Neural cell (in vitro differentiated cells): ENCODE results near the gene CRMP1. TPM values are rescaled to one million over a fixed set of nuclear protein-coding genes. Genes with fewer than 3 reads are reported as not detected.

Experiments
- H2AFZ ChIP-seq: fragments of 200-600, 300-800 bp; sonication (generic), shearing (Covaris generic); 2 replicates; pipeline ENCODE4 v1.6.0; 2014; ENCODE audit warnings: low read depth, mild to moderate bottlenecking, antibody characterized with exemption, low read length, moderate library complexity
- H3F3A ChIP-seq: fragments of 200-600 bp; shearing (Covaris generic); 2 replicates; pipeline ENCODE4 v1.6.1; 2016; ENCODE audit warnings: mild to moderate bottlenecking, moderate library complexity, mixed read lengths, antibody characterized with exemption, low read length; ENCODE audit not compliant: insufficient read depth, poor library complexity, severe bottlenecking
- H3K27ac ChIP-seq: fragments of 200-600, 300-800 bp; sonication (generic), shearing (Covaris generic); 2 replicates; pipeline ENCODE4 v1.5.1; 2014; ENCODE audit warnings: mild to moderate bottlenecking, low read length, moderate library complexity
- H3K27me3 ChIP-seq: fragments of 300-800, 200-600 bp; sonication (generic), shearing (Covaris generic); 2 replicates; pipeline ENCODE4 v1.6.0; 2014; ENCODE audit warnings: mild to moderate bottlenecking, low read depth, low read length, moderate library complexity; ENCODE audit not compliant: insufficient read depth
- H3K36me3 ChIP-seq: fragments of 300-800, 200-600 bp; sonication (generic), shearing (Covaris generic); 2 replicates; pipeline ENCODE4 v1.5.1; 2014; ENCODE audit warnings: mild to moderate bottlenecking, antibody characterized with exemption, low read length, moderate library complexity; ENCODE audit not compliant: insufficient read depth
- H3K4me2 ChIP-seq: fragments of 300-800, 200-600 bp; sonication (generic), shearing (Covaris generic); 2 replicates; pipeline ENCODE4 v1.6.0; 2014; ENCODE audit warnings: mild to moderate bottlenecking, low read length
- H3K4me3 ChIP-seq: fragments of 300-800, 200-600 bp; sonication (generic), shearing (Covaris generic); 2 replicates; pipeline ENCODE4 v1.5.1; 2014; ENCODE audit warnings: mild to moderate bottlenecking, low read length, moderate library complexity
- H3K79me2 ChIP-seq: fragments of 200-600 bp; shearing (Covaris generic); replicated peaks from 2 replicates; pipeline ENCODE4 v1.6.0; 2014; ENCODE audit warnings: mild to moderate bottlenecking, low read length, moderate library complexity; ENCODE audit not compliant: insufficient read depth
- H3K9ac ChIP-seq: fragments of 300-800, 200-600 bp; sonication (generic), shearing (Covaris generic); 2 replicates; pipeline ENCODE4 v1.6.1; 2016; ENCODE audit warnings: mild to moderate bottlenecking, low read length, mixed read lengths
- H3K9me2 ChIP-seq: fragments of 200-600 bp; shearing (Covaris generic); 2 replicates; pipeline ENCODE4 v1.6.1; 2016; ENCODE audit warnings: mild to moderate bottlenecking, low read length, mixed read lengths; ENCODE audit not compliant: insufficient read depth
- H3K9me3 ChIP-seq: fragments of 200-600, 300-800 bp; sonication (generic), shearing (Covaris generic); 2 replicates; pipeline ENCODE4 v1.6.1; 2016; ENCODE audit warnings: mild to moderate bottlenecking, mixed run types, low read length, moderate library complexity, mixed read lengths
- H4K20me1 ChIP-seq: fragments of 200-600 bp; shearing (Covaris generic); 2 replicates; pipeline ENCODE4 v1.6.1; 2016; ENCODE audit warnings: mild to moderate bottlenecking, mixed run types; ENCODE audit not compliant: insufficient read depth
- EP300 ChIP-seq: fragments of 450-650 bp; conservative IDR thresholded peaks from 2 replicates; pipeline ENCODE4 v1.6.1; 2014; ENCODE audit warnings: antibody characterized with exemption, mild to moderate bottlenecking, moderate library complexity; ENCODE audit not compliant: poor library complexity, severe bottlenecking
- EZH2 ChIP-seq: fragments of 200-600, 300-800 bp; shearing (Covaris generic), sonication (generic); IDR thresholded peaks from 2 replicates; pipeline ENCODE4 v1.6.1; 2014; ENCODE audit warnings: antibody characterized with exemption, low read length, borderline replicate concordance, mild to moderate bottlenecking; ENCODE audit not compliant: insufficient read depth, poor library complexity, severe bottlenecking
- MXI1 ChIP-seq: fragments of 450-650 bp; conservative IDR thresholded peaks from 2 replicates; pipeline ENCODE4 v1.6.1; 2014; ENCODE audit warnings: antibody characterized with exemption, mild to moderate bottlenecking; ENCODE audit not compliant: poor library complexity, severe bottlenecking
- POLR2AphosphoS5 ChIP-seq: IDR thresholded peaks from 2 replicates; pipeline ENCODE4 v1.6.1; 2012
- RAD21 ChIP-seq: fragments of 450-650 bp; conservative IDR thresholded peaks from 2 replicates; pipeline ENCODE4 v1.6.1; 2014; ENCODE audit warnings: antibody characterized with exemption, mild to moderate bottlenecking, moderate library complexity
- SMC3 ChIP-seq: fragments of 450-650 bp; conservative IDR thresholded peaks from 2 replicates; pipeline ENCODE4 v1.6.1; 2014; ENCODE audit warnings: antibody characterized with exemption, mild to moderate bottlenecking, moderate library complexity; ENCODE audit not compliant: poor library complexity
- TAF1 ChIP-seq: IDR thresholded peaks from 2 replicates; pipeline ENCODE4 v1.6.1; 2012; ENCODE audit warnings: low read depth
- polyA plus RNA-seq: library from polyadenylated mRNA; depleted of rRNA; stranded (reverse); fragments of >200 nt; gene quantifications from 2 replicates; pipeline ENCODE4 v1.2.3, GENCODE V29; 2014
- TF ChIP-seq, protein P1 (sequence below): fragments of 450-650 bp; IDR thresholded peaks from 2 replicates; pipeline ENCODE4 v1.5.1; 2014; ENCODE audit warnings: antibody characterized with exemption, mild to moderate bottlenecking, moderate library complexity; ENCODE audit not compliant: poor library complexity, severe bottlenecking
- TF ChIP-seq, protein P2 (sequence below): IDR thresholded peaks from 2 replicates; pipeline ENCODE4 v1.6.1; 2012; ENCODE audit warnings: borderline replicate concordance

Gene CRMP1
- polyA plus RNA-seq, 1 donor from 2014 or later: 642 TPM

DNA sequence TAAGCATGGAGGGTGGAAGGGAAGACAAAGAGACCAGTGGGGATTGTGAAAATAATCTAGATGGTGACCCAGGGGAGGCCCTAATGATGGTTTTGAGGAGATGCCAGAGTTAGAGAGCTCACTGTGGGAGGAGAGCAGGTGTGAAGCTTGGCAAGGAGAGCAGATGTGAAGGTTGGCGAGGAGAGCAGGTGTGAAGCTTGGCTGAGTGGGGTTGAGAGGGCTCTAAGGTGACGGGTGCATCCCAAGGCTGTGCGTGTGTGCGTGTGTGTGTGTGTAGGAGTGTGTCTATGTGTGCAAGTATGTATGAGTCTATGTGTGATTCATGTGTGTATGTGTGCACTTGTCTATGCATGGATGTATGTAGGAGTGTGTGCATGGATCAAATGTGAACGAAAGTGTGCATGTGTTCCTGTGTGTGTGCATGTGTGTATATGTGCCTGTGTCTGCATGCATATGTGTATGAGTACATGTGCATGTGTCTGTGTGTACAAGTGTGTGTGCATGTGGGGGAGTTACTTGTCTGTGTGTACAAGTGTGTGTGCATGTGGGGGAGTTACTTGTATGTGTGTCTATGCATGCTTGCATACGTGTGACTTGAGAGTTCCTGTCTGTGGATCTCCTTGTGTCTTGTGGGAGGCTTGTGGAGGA is 109.9 kb downstream of the CRMP1 start:
- Histone ChIP-seq H3F3A (no peaks in the 10 kb centered on the region), H2AFZ (no peak overlapping the region), H3K27me3 (no peaks in the 10 kb centered on the region), H4K20me1 (no peaks in the 10 kb centered on the region), H3K27ac (no peak overlapping the region), H3K9ac (no peak overlapping the region), H3K79me2 (no peaks in the 10 kb centered on the region), H3K36me3 (no peaks in the 10 kb centered on the region), H3K9me2 (no peaks in the 10 kb centered on the region), H3K4me3 (no peak overlapping the region), H3K9me3 (no peaks in the 10 kb centered on the region), H3K4me2 (no peak overlapping the region)
- TF ChIP-seq TAF1 (no peak), EZH2 (no peak), RAD21 (no peak), MXI1 (no peak), EP300 (no peak), POLR2AphosphoS5 (no peak), SMC3 (no peak)
- TF ChIP-seq, protein P1, sequence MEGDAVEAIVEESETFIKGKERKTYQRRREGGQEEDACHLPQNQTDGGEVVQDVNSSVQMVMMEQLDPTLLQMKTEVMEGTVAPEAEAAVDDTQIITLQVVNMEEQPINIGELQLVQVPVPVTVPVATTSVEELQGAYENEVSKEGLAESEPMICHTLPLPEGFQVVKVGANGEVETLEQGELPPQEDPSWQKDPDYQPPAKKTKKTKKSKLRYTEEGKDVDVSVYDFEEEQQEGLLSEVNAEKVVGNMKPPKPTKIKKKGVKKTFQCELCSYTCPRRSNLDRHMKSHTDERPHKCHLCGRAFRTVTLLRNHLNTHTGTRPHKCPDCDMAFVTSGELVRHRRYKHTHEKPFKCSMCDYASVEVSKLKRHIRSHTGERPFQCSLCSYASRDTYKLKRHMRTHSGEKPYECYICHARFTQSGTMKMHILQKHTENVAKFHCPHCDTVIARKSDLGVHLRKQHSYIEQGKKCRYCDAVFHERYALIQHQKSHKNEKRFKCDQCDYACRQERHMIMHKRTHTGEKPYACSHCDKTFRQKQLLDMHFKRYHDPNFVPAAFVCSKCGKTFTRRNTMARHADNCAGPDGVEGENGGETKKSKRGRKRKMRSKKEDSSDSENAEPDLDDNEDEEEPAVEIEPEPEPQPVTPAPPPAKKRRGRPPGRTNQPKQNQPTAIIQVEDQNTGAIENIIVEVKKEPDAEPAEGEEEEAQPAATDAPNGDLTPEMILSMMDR: no peak
- TF ChIP-seq, protein P2, sequence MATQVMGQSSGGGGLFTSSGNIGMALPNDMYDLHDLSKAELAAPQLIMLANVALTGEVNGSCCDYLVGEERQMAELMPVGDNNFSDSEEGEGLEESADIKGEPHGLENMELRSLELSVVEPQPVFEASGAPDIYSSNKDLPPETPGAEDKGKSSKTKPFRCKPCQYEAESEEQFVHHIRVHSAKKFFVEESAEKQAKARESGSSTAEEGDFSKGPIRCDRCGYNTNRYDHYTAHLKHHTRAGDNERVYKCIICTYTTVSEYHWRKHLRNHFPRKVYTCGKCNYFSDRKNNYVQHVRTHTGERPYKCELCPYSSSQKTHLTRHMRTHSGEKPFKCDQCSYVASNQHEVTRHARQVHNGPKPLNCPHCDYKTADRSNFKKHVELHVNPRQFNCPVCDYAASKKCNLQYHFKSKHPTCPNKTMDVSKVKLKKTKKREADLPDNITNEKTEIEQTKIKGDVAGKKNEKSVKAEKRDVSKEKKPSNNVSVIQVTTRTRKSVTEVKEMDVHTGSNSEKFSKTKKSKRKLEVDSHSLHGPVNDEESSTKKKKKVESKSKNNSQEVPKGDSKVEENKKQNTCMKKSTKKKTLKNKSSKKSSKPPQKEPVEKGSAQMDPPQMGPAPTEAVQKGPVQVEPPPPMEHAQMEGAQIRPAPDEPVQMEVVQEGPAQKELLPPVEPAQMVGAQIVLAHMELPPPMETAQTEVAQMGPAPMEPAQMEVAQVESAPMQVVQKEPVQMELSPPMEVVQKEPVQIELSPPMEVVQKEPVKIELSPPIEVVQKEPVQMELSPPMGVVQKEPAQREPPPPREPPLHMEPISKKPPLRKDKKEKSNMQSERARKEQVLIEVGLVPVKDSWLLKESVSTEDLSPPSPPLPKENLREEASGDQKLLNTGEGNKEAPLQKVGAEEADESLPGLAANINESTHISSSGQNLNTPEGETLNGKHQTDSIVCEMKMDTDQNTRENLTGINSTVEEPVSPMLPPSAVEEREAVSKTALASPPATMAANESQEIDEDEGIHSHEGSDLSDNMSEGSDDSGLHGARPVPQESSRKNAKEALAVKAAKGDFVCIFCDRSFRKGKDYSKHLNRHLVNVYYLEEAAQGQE: no peak

DNA sequence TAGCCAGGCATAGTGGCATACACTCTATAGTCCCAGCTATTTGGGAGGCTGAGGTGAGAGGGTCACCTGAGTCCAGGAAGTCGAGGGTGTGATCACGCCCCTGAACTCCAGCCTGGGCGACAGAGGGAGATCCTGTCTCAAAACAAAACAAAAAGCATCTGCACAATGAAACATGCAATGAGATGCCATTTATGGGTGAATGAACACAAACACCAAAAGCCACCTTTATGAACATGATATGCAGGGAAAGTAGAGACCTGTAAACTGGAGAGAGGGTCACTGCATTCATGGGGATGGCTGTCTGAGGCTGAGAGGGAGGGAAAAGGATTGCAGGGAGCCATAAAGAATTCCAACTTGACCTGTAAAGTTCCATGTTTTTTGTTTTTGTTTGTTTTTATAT is 111.2 kb downstream of the CRMP1 start:
- no peak overlapping the region for H3K4me3 ChIP-seq
- no peaks in the 10 kb centered on the region for H3K79me2 ChIP-seq
- H3K9me2 ChIP-seq: no peaks in the 10 kb centered on the region
- H3K27ac ChIP-seq: no peak overlapping the region
- H2AFZ ChIP-seq: no peak overlapping the region
- no peak overlapping the region for H3K4me2 ChIP-seq
- no peaks in the 10 kb centered on the region for H3F3A ChIP-seq
- TF ChIP-seq POLR2AphosphoS5: no peak
- TF ChIP-seq RAD21: no peak
- no peak for TF ChIP-seq EP300
- TF ChIP-seq, protein P1: no peak
- no peak for TF ChIP-seq SMC3
- no peak for TF ChIP-seq EZH2
- TF ChIP-seq, protein P2: no peak
- no peak for TF ChIP-seq MXI1
- no peak for TF ChIP-seq TAF1
- H4K20me1 ChIP-seq: no peaks in the 10 kb centered on the region
- H3K9me3 ChIP-seq: peaks cover 9% of the 10 kb centered on the region
- H3K27me3 ChIP-seq: no peaks in the 10 kb centered on the region
- no peak overlapping the region for H3K9ac ChIP-seq
- H3K36me3 ChIP-seq: no peaks in the 10 kb centered on the region
